Stimulated activated CD8-positive, alpha-beta memory T cell treated with anti-CD3 and anti-CD28 coated beads, Interleukin-12 subunit alpha, Interleukin-12 subunit beta, amount 100 ng/mL, for 24 hours (primary cell): Measurements from ENCODE around the gene PLXND1.

Experiments
- DNase-seq: peaks from one replicate; pipeline ENCODE4 v3.0.0-alpha.2; 2020; ENCODE audit errors: extremely low read depth

The PLXND1 gene

GRCh38 chr3:129584631-129585030 is 21.8 kb downstream of the PLXND1 start:
- no peak for DNase-seq

DNA sequence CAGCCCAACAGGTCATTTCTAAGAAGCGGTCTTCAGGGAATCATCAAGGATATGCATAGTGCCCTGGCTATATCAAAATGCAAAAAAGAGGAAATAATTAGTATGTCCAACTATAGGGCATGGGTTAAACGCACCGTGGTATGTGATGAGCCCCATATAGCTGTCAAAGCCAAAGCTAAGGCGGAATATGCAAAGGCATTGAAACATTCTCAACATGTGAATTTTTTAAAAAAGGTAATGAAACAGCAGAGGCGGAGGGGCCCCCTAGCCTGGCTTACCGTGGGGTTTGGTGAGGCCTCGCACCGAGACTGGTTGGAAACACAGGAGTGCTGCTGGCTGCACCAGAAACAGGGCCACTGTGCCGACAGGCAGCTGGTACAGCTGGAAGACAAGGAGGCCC is 23.2 kb downstream of the PLXND1 start:
- DNase-seq = no peak

GRCh38 chr3:129582799-129583198 is 23.7 kb downstream of the PLXND1 start:
- DNase-seq = no peak

GRCh38 chr3:129581623-129582022 is 24.9 kb downstream of the PLXND1 start:
- no peak for DNase-seq

- DNase-seq = no peak
Measured at GRCh38 chr3:129579991-129580390, 26.5 kb downstream of the PLXND1 start.

GRCh38 chr3:129577925-129578786 is 28.3 kb downstream of the PLXND1 start:
- no peak for DNase-seq

DNA sequence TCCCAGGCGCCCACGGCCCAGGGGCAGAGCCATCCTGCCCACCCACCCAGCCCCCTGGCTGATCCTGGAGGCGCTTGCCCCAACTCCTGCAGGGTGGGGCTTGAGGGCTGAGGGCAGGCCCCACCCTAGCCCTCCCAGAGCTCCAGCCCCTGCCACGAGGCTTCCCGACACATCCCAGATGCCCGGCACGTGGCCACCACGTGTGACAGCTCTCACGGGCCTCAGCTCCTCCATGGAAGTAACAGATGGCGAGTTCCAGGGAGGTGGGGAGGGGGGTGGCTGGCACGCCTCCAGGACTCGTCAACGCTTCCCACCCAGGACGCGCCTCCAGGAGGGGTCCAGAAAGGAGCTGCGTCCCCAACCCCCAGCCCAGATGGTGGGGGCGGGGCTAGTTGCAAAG is 29.1 kb downstream of the PLXND1 start:
- DNase-seq = no peak

- DNase-seq = peak; percentile 15
Measured at GRCh38 chr3:129576514-129577352, 29.7 kb downstream of the PLXND1 start.

DNA sequence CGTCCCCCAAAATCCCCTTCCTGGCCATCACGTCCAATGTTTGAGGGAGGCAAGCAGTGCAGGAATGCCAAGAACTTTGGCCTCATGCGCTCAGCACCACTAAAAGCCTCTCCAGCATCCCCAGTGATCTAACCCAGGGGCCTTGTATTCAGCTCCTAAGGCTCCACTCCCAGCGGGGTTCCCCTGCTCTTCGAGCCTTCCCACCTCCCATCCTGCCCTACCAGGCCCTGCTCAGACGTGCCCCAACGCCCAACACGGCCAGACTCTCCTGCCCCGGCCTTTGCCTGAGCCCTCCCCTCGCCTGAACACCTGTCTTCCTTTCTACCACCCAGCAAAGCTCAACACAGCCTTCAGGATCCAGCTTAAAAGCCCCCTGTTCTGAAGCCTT is 30.5 kb downstream of the PLXND1 start:
- DNase-seq = no peak

DNA sequence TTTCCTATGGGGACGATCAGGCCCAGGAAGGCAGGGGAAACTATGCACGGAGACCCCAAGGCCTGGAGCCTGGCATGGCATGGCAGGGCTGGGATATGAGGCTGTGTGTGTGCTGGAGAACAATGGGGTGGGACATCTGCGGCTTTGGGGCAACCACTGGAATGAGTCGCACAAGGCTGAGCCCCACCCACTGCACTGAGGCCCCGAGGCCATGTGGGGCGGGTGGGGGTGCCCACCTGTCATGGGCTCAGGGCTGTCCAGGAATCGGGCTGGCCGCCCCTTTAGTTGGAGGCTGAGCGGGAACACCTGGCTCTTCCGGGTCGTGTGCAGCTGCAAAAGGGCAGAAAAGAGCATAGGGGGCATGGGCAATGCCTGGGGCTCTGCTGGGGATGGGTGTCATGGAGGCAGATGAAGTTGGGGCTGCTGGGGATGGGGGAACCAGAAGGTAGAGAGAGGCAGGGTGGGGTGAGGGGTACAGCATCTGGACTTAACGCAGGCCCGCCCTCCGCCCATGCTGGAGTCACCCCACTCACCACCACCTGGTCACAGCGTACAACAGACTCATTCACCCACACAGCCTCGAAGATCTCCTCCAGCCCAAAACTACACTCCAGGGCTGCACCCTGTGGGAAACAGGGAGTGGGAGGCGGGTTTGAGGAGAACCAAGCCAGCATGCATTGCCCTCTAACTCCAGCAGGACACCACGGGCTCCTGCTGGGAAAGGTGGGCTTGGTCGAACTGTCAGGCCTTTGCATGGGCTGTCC is 31.1 kb downstream of the PLXND1 start:
- DNase-seq = no peak

GRCh38 chr3:129574206-129574605 is 32.3 kb downstream of the PLXND1 start:
- DNase-seq = no peak

DNA sequence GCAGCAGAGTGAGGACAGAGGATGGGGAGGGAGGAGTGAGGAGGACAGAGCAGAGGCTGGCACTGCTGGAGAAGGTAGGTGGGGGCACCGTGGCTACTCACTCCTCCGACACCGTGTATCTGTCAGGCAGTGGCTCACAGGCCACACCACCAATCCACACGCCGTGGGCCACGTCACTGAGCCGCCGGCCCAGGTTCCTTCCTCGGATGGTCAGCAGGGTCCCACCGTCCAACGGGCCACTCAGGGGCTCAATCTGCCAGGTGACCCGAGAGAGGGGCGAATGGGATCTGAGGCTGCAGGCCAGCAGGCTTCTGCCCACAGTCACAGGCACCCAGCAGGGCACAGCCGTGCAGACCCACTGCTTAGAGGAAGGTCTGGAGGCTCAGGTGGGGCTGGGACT is 33.0 kb downstream of the PLXND1 start:
- DNase-seq = no peak

- DNase-seq = no peak
Measured at GRCh38 chr3:129572603-129573002, 33.9 kb downstream of the PLXND1 start.

DNA sequence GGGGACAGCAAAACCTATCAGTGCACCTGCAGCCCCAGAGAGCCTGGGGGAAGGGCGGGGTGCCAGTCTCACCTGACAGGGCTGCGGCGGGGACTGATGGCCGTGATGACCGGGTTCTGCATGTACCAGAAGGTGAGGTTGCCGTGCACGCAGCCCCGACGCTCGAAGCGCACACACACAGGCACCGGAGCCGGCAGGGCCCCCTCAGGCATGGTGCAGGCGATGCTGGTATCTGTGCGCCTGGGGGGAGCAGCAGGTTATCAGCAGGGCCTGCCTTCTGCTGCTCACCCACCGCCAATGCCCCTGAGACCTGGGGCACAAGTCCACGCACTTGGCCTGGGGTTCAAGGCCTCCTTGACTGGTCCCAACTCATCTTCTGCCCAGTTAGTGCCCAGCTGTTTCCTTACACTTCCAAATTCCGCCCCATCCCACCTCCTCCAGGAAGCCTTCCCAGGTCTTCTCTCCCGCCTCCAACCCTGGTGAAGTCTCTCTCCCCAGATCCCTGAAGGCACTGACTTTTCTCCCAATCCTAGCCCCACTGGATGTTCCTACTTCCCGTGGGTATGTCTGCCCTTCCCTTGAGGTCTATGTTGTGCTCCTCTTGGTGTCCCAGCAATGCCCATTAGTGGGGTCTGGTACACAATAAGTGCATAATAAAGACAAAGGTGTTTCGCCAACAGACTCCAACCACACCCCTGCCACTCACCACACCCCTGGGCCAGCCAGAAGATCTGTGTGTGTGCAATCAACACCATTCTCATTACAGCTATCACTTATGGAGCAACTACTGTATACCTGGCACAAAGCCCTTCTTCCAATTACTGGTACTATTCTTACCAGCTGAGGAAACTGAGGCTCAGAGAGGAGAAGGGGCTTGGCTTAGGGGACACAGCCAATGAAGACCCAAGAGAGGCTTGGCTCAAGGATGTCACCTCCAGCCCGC is 34.6 kb downstream of the PLXND1 start:
- DNase-seq = no peak

GRCh38 chr3:129569856-129570255 is 36.6 kb downstream of the PLXND1 start:
- DNase-seq = no peak

GRCh38 chr3:129567939-129568338 is 38.5 kb downstream of the PLXND1 start:
- DNase-seq = no peak

DNA sequence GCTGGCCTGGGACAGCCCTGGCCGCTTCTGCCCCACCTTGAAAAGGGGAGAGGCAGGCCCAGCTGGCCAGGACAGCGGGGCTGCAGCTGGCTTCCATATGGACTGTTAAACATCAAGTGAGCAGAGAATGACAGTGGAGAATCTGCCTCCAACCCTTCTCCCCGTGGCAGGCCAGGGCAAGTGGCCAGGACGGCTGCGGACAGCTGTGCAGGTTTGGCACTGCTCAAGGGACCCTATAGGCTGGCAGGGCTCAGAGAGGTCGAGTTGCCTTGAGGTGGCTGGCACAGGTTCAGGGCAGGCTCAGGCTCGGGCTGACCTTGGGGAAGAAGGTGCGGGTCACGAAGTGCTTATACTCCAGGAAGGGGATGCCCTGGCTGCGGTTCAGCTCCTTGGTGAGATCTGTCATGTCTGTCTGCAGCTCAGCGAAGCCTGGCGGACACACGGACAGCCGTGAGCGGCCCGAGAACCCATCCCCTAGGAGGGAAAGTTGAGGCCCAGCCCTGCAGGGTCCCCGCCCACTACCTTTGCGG is 39.2 kb downstream of the PLXND1 start:
- DNase-seq = no peak

DNA sequence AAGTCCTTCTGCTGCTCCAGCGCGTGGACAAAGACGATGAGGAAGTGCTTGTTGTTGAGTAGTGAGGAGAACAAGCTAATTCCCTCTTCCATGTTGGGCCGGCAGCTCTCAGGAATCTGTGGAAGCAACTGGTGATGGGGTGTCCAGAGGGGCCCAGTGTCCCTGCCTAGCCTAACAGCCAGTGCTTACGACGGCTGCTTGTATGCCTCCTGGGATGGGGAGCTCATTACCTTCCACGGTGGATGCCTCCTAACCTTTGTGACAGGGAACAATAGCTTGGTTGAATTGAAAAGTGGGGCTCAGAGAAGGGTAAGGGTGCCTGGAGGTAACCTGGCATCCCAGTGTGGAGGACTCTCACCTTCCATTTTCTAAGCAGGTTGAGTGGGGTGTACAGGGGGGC is 40.6 kb downstream of the PLXND1 start:
- DNase-seq = no peak

DNA sequence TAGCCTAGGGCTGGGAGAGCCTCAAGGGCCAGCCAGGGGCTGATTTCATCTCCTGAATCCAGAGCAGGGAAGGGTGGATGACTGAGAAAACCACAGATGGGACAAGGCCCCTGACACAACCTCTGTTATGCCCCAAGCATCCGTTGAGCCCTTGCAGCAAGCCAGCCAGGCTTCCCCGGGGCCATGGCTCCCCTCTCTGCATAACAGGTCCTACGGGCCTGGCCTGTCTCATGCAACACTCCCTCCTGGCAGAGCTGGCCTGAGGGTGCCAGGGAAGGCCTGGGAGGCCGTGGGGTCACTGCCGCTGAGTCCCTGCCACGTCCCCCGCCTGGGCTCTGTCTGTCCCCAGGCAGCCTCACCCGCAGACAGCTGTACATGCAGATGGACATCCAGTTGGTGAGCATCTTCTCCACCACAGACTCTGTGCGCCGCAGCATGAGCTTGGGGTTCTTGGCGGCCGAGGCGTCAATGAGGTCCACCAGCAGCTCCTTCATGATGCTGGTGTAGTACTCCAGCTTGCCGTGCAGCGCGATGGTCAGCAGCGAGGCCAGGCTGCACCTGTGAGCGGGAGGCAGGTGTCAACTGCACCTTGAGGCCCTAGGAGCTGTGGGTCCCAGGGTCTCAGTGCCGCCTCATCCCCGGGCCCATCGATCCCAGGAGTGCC is 41.4 kb downstream of the PLXND1 start:
- DNase-seq = no peak

- DNase-seq = no peak
Measured at GRCh38 chr3:129563850-129564535, 42.5 kb downstream of the PLXND1 start.
